GM19240 (cell line): ENCODE results near the gene FIP1L1.

ENCODE experiments used
- DNase-seq: peaks from one replicate; pipeline ENCODE4 v3.0.0; 2011; ENCODE audit warnings: low spot score; ENCODE audit not compliant: insufficient read length

FIP1L1 gene

DNA sequence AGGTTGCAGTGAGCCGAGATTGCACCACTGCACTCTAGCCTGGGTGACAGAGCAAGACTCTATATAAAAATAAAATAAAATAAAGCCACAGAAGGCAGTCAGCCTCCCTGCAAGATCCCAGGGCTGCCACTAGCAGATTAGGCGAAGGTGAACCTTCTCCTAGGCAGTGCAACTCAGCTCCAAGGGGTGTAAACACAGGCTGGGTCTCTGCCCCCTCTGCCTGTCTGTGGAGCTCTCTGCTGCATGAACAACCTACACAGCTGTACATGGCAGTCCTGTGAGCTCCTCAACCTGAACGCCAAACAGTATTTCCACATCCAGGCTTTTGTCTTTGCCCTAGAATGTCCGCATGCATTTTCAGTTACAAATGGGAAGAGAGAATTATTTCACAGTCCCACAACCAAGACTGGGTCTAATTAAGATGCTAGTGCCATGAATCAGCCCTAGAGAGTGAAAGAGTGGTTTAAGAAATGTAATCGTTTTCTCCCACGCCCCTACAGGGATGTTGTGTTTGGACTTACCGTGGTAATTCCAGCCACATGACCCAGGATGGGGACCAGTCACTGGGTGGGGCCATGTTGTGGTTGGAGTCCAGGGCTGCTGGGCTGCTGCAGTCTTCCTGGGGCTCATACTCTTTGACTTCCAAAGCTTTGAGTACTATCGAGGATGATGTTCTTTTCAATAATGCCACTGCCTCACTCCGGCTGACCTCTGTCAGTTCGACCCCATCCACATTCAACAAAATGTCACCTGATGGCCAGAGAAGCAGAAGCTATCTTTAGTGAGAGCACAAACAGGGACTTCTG is 99.0 kb downstream of the FIP1L1 start:
- DNase-seq: no peak

DNA sequence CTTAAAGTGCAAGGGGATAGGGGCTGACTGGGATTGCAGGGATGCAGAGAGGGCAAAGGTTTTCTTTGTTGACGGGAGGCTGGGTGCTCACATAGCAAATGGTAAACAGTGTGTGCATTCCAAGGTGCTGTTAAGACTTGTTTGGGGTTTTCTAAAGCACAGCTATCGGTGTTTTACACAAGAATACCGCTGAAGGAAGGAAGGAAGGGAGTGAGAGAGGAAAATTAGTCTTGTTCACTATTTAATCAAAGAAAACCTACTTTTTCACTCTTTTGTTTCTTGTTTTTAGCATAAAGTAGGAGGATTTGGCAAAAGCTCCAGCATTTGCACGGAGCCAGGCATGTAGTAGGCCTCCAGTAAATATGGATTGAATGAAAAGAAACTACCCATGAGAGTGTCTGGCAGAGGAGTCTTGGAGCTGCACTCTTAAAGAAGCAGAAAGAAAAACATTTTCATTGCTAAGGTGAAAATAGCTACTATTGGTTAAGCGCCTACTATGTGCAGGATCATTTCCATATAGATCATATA is 99.7 kb downstream of the FIP1L1 start:
- no peak for DNase-seq

DNA sequence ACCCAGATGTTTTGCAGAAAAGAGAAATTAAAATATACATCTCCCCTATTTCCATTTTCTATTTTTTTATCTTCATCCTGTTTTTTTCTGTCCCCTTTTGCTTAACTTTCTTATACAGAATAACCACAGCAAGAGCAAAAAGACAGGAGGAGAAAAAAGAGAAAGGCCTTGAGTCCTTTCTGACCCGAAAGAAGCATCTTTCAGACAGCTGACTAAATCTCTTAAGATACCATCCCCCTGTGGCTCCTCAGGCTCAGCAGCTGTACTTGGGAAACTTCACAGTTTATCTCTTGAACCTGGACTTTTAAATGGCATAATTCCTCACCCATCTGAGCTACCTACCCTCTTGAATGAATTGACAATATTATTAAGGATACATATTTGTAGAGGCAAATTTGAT is 100.2 kb downstream of the FIP1L1 start:
- DNase-seq: no peak

DNA sequence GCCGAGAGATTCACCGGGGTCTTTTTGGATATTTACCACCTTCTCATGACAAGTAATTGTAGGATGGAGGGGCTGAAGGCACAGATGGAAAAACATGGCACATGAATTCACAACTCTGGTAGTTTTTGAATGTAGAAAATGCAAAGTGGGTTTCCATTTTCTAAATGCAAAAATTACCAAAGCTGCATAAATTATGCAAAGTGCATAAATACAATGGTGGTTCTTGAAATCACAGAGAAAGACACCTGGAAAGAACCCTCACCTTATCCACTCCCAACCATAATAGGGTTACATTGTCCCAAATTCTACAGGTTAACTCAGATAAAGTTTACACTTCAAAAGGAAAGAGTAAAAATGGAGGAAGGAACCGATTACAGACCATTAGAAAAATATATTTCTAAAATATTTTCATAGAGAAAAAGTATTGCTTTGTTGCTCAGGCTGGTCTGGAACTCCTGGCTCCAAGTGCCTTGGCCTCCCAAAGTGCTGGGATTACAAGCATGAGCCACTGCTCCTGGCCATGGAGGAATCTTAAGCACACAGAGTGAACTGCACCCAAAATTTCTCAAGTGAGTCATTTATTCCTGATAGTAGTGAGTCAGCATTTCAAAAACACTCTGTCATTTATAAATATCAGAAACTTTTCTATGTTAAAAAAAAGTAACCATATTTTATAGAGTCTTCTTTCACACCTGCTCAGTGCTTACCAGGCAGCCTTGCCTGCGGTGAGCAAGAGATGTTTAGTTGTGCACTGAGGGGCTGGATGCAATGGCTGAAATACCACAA is 101.4 kb downstream of the FIP1L1 start:
- no peak for DNase-seq

DNA sequence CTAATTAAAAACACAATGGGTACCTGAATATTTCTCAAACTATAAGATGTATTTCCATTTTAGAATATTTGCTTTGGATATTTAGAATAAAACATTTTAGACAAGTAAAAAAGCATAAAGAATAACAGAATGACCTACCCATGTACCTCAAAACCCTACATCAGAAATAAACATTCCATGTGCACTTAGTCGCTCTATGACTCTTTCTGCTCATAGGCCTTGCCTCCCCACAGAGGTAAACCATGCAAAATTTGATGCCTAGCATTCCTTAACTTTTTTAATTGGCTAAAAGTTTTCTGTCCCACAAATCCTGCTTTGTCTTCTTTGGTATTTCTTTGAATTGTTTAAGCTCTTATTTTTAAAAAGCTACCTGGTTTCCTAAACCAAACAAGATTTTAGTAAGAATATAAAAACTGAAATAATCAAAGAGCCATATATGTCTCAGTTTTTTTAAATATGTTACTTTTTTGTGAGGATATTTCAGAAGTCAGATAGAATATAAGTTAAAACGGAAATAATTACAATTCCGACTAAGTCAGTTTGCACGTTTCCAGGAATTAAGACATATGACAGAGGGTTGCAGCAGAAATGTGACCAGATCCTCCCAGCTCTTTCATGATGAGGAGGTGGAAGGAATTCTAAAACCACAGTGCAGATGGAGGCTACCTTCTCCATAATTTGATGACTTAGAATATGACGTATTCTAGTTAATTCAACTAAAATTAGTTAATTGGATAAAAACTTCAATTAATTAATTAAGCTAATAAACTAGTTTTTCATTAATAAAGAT is 102.5 kb downstream of the FIP1L1 start:
- DNase-seq: no peak

DNA sequence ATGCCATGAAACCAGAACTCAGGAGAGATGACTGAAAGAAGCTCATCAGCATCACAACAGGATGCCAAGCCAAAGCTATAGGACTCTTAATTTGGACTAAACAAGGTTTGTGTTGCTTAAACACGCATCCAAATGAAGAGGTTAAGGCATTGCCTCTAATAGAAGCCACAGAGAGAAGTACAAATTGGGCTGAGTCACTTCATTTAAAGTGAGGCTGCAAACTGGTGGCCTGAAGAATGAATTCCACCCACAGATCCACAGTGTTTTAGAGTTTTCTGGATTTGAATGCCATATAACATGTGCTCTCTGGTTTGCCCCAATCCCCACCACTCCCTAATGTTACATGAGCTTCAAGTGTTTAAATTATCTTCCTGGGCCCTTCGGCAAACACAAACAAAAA is 103.5 kb downstream of the FIP1L1 start:
- no peak for DNase-seq

DNA sequence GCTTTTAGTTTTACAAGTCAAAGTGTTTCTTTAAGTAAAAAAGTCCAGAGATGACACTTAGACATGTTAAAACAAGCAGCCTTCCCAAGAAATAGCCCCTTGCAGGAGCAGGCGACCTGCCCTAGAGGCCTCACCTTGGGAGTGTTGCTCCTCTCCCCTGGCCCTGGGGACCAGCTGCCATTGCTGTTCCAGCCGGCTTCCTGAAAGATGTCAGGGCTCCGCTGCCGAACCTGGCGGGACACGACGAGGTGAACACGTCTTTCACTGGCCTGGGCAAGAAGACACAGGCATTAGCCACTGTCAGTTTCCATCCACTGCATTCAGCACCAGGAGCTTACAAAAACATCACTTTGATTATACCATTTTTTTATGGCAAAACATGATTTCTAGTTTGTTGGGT is 104.1 kb downstream of the FIP1L1 start:
- no peak for DNase-seq

DNA sequence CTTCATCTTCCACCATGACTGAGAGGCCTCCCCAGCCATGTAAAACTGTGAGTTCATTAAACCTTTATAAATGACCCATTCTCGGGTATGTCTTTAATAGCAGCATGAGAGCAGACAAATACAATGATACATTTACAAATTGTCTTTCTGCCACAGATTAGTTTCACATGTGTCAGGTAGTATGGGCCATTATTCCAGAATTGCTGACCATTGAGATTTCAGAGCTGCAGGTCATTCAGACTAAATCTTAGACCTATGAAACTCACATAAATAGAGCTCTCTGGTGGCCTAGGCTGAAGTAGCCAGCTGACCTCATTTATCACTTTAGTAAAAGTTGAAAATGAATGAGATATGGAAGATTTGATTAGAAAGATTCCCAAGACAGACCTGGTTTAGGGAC is 105.8 kb downstream of the FIP1L1 start:
- DNase-seq: no peak

DNA sequence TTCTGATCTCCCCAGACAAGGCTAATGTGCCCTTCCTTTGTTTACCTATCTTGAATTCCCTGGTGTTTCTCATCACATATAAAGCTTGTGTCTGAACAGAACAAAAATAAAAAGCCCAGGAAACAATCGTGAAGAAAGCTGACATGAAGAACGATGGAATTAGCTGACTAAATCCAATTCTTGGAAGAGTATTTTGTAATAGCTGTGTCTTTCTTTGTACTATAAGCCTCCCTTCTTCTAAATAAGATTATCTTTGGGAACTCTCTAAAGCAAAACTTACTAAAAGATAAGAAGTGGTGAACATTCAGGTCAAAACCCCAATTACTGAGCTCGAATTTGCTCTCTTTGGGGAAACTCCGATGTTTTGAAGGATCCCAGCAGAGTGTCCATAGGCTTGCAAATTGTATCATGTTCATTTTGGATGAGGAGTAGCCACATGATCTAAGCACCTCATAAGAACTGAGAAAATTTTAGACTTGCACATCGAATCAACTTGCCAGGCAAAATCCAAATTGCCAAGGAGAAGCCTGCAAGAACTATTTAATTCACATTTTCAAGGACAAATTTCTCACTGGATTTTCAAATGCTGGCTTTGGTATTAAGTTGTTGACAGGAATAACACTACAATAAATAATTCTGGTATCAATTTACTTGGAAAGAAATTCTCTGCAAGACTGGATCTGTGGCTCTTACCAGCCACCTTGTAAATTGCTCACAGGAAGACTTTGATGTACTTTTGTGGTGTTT is 107.6 kb downstream of the FIP1L1 start:
- DNase-seq: no peak

DNA sequence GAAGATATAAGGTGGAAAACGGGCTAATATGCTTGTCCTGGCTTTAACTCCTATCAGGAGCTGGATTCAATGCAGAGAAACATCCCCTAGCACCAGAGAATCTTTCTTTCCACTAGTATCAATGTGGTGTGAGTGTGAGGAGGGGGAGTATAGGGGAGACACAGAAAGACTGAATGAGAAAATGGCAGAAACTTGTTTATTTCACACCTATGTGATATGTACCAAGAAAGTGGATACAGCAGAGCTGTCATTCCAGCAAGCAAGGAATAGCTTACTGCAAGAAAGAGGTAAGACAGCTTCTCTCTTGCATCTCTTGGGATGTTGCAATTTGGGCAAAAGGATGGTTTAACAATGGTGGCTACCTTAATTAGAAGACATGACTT is 108.2 kb downstream of the FIP1L1 start:
- DNase-seq: no peak

DNA sequence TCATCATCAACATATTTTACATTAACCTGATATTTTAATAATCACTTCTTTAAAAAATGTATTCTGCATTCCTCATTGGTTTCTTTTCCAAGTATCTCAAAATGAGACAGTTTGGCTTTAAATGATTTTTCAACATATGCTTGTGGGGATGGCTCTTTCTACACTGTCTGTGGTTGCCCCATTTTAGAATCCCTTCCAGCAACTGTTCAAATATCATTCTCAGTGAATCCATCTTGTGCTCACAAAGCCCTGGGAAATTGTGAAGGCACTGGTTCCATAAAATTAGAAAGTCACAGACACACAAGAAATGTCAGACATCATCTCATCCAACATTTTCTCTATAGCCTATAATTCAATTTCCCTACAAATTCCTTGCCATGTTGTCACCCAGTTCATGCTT is 110.3 kb downstream of the FIP1L1 start:
- DNase-seq: no peak

DNA sequence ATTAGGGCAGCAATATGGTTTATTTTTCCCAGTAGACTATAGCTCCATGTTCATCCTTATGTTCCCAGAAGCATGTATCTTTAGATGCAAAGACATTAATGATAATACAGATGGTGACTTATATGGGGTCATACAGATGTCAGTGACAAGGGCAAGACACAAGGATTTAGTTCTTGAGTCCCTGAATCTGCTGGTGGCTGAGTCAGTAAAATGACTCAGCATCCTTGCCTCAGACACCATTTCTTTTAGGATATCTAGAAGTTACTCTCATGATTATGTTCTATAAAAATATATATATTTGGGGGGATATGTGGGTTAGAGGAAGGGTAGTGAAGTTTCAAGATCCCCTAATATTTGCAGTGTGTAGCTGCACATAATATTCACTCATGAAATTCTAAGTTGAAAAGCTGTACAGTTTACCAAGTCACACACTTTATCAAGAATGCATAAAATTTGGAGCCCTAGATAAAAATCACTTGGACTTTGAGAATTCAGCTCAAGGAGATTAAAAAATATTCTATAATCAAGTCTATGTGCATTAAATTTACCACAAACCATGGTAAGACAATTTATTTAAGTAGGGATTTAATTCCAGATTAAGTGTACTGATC is 111.9 kb downstream of the FIP1L1 start:
- no peak for DNase-seq

DNA sequence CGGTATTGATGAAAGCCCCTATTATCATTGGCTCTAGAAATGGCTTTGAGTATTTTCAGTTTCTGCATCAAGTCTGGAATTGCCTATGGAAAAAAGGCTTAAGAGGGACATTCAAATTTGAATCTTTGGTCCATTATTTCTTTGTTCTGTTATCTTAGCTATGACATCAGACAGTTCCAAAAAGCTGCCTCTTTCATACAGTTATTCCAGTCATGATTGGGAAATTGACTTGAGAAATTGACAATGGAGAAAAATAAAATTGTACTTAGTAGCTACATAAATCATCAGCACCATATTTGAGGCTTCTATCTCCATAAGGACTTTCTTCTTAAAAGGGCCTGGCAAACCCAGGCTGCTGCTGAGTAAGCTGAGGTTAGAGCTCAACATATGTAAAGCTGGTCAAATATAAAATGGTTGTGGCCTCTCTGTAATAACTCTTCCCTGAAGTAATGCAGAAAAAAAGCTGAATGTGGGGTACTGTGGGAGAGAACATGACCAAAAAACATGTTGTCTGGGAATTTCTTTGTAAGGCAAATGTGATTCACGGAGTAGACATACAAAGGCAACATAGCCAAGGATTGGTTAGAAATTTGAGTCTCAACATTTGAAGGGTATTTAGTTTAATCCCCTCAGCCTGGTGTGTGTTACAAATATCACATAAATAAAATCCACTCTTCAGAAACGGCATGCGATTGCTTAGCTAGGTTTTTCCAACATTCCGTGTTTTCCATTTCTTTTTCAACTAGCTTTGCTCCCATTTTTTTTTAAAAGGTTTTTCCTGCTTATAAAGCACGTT is 112.9 kb downstream of the FIP1L1 start:
- no peak for DNase-seq

DNA sequence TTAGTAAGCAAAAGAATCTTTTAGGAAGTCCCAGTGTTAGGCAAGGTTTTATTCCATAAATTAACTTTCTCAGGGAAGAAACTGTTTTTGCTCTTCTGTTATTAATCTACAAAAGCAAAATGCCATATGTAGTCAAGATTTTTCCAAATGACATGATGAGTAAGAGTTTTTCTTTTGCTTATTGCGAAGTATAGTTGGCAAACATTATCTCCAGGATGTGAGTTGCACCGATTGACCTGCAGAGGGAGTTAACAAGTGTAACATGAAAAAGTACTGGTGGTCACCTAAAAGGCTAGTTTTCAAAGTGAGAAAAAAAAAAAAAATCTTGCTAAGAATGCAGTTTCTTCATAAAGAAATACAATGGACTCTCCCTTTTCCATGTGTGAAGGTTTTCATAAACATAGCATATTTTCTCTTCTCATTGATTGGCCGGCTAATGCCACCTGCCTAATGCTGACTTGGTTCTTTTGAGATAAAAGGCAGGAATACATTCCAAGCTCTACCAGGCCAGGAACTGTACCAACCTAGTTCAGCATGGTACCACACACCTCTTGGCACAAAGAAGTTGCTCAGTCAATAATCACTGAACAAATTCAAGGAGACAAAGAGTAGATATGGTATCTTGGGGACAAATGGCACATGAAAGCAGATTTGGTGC is 113.7 kb downstream of the FIP1L1 start:
- DNase-seq: peak; percentile 21

DNA sequence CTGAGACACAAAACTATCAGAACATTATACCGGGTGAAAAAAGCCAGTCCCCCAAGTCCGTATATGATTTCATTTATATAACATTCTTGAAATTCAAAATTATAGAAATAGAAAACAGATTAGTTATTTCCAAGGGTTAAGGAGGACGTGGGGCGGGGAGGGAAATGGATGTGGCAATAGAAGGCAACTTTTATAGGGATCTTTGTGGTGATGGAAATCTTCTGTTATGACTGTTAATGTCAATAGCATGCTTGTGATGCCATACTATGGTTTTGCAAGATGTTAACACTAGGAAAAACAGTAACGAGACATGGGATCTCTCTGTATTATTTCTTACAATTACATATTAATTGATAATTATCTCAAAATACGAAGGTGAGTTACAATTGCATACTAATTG is 117.4 kb downstream of the FIP1L1 start:
- no peak for DNase-seq

DNA sequence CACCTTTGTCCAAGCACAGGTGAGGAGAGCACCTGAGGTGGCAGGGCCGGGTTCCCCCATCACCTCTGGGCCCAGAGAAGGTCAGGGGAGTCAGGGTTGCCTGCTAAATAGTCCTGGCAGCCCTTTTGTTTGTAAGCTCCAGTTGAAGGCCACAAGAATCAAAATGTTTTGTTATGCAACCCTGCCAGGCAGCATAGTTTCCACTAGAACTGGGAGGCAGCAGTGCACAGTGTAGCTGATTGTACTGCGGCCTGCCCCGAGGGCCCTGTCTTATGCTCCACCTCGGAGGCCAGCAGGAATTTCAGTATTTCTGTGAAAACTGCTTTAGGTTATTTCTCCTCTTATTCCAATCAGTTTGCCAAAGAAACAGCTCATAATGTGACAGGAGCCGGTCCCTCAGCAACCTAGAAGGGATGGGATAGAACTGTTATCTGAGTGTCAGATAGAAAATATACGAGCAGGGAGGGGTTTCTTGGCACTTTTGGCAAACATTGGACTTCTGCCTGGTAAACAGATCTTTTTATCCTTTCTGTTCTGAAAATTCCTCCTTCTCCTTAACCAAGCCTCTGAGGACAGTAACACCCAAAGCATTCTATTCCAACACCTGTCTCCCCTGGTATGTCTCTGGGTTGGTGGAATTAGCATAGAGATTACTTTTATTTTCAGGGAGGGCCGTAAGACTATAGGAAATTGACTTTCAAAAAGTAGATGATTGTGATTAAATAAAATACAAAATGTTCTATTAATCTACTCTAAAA is 120.2 kb downstream of the FIP1L1 start:
- DNase-seq: no peak

DNA sequence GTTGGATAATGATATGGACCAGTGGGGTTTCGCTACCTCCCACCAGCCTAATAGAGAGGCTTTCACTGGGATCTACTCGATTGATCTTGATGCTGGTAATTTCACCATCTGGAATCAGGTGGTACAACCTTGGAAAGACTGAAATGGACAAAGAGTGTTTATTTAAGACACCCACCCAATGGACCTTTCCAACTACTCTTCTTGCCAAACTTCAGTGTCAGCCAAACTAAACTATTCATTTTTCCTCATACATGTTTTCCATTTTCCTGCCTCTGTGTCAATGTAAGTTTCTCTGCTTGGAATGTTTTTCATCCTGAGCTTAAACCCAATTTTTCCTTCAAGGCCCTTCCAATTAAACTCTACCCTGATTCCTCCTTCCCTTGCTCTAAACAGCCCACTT is 121.3 kb downstream of the FIP1L1 start:
- no peak for DNase-seq

DNA sequence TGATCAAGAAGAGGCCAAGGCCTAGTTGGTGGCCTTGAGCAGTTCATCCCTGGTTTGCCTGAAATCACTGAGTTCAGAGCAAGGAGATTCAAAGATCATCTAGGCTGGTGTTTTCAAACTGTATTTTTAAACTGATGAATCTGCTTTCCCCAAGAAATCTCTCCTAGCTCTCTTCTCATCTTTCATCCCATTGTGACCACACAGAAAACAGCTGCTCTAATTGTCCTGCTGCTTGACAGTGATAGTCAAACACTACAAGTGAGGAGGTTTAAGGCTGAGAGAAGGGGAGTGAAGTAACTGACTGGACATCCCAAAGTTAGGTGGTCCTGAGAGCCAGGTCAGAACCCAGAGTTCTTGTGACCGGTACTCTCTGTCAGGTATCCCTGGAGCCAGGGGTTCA is 122.3 kb downstream of the FIP1L1 start:
- DNase-seq: no peak

DNA sequence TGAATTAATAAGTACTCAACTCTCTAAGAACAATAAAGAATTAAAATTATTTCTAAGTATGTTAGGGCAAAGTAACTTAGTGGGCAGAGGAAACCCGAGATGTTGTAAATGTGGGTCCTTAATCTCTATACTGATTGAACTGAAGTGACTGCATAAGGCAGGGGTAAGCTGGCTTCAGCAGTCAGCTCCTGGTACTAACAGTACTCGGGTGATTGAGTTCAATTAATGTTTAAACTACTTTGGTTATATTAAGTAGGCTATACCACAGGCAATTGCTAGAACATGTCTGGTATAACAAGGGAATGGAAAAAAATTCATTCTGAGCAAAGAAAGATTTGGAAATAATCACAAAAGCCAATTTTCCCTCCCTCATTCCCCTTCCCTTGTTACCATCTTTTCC is 123.1 kb downstream of the FIP1L1 start:
- no peak for DNase-seq
